HepG2 (cell line): ENCODE data around the gene TRIM62. TPM values are rescaled to one million over a fixed set of nuclear protein-coding genes. Genes with fewer than 3 reads are reported as not detected.

Experiments used
- PHF5A ChIP-seq: IDR thresholded peaks from one replicate; pipeline ENCODE4 v1.6.1; 2018; ENCODE audit warnings: low read depth, missing genetic modification reagents; ENCODE audit not compliant: unreplicated experiment
- PPARG ChIP-seq: conservative IDR thresholded peaks from 2 replicates; pipeline ENCODE4 v1.6.1; 2016; ENCODE audit warnings: missing biosample characterization, missing genetic modification reagents
- PRDM10 ChIP-seq: sonication (generic); formaldehyde crosslinking; IDR thresholded peaks from 2 replicates; pipeline ENCODE4 v1.4.0; 2020; ENCODE audit warnings: low read depth, missing genetic modification reagents
- SRSF4 ChIP-seq: fragments of 200-400 bp; formaldehyde crosslinking; IDR thresholded peaks from one replicate; pipeline ENCODE4 v1.6.1; 2018; ENCODE audit warnings: mild to moderate bottlenecking, low read depth, low read length, moderate library complexity; ENCODE audit not compliant: poor library complexity, severe bottlenecking
- ZKSCAN5 ChIP-seq: sonication (generic); formaldehyde crosslinking; IDR thresholded peaks from 2 replicates; pipeline ENCODE4 v1.5.1; 2020; ENCODE audit warnings: mild to moderate bottlenecking, missing genetic modification reagents
- ZNF572 ChIP-seq: sonication (generic); formaldehyde crosslinking; IDR thresholded peaks from 2 replicates; pipeline ENCODE4 v1.5.1; 2020; ENCODE audit warnings: mild to moderate bottlenecking, missing genetic modification reagents
- ZNF749 ChIP-seq: sonication (generic); formaldehyde crosslinking; IDR thresholded peaks from 2 replicates; pipeline ENCODE4 v1.8.0; 2022; ENCODE audit warnings: mild to moderate bottlenecking, missing genetic modification reagents, moderate library complexity, borderline replicate concordance
- ZNF761 ChIP-seq: sonication (generic); formaldehyde crosslinking; conservative IDR thresholded peaks from 2 replicates; pipeline ENCODE4 v1.4.0; 2020; ENCODE audit warnings: mild to moderate bottlenecking, missing genetic modification reagents
- polyA plus RNA-seq, 8 experiments: library from polyadenylated mRNA; depleted of rRNA in 3 of 8; stranded (reverse) in 7 of 8; unstranded in 1 of 8; fragments of >200 nt; fragmentation: Illumina TruSeq in 4 of 8; extraction: Trizol in 4 of 8; gene quantifications; 2 replicates each; pipeline versions ENCODE4 v1.2.1 to v1.2.3, GENCODE V29; 2011 to 2016; ENCODE audit warnings: low read depth in 4 of 8, missing spikeins in 1 of 8, mixed read lengths in 1 of 8; ENCODE audit not compliant: insufficient read depth in 1 of 8
- total RNA-seq, 5 experiments: library from RNA; depleted of rRNA; stranded (reverse); fragments of >200 nt; fragmentation: Illumina TruSeq; extraction: Trizol; gene quantifications; 2 replicates each; pipeline ENCODE4 v1.2.3, GENCODE V29; 2016; ENCODE audit warnings: low read depth in 1 of 5
- TF ChIP-seq, protein P1 (sequence below): IDR thresholded peaks from 2 replicates; pipeline ENCODE4 v1.6.1; 2016; ENCODE audit warnings: mild to moderate bottlenecking

The TRIM62 gene
- total and polyA plus RNA-seq, 2 of the 13 experiments (the other 11 are each of a cell fraction or from before 2014, with no cell fraction given): 0.53 to 0.57 TPM

- no peak for TF ChIP-seq PRDM10 (CRISPR knock-in tag)
- no peak for TF ChIP-seq ZNF749
- no peak for TF ChIP-seq ZNF761 (CRISPR knock-in tag)
- no peak for TF ChIP-seq PPARG (CRISPR knock-in tag)
- TF ChIP-seq, protein P1, sequence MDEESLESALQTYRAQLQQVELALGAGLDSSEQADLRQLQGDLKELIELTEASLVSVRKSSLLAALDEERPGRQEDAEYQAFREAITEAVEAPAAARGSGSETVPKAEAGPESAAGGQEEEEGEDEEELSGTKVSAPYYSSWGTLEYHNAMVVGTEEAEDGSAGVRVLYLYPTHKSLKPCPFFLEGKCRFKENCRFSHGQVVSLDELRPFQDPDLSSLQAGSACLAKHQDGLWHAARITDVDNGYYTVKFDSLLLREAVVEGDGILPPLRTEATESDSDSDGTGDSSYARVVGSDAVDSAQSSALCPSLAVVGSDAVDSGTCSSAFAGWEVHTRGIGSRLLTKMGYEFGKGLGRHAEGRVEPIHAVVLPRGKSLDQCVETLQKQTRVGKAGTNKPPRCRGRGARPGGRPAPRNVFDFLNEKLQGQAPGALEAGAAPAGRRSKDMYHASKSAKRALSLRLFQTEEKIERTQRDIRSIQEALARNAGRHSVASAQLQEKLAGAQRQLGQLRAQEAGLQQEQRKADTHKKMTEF: no peak
- TF ChIP-seq SRSF4: no peak
- no peak for TF ChIP-seq ZKSCAN5 (CRISPR knock-in tag)
- no peak for TF ChIP-seq PHF5A (CRISPR knock-in tag)
- no peak for TF ChIP-seq ZNF572 (CRISPR knock-in tag)
Measured at GRCh38 chr1:33176362-33176850, 5.4 kb downstream of the TRIM62 start (continued).
